CD4-positive, alpha-beta T cell (primary cell): ENCODE results near the gene CABYR. TPM values are rescaled to one million over a fixed set of nuclear protein-coding genes. Genes with fewer than 3 reads are reported as not detected.

ENCODE experiments used
- ATAC-seq: fragments of 200-7000 bp; cut with Tn5 transposase; one replicate; pipeline ENCODE4 v1.10.0; 2022; ENCODE audit warnings: mild to moderate bottlenecking; ENCODE audit not compliant: poor library complexity
- CTCF ChIA-PET: fragments of 350-600 bp; sonication (Branson Sonifier 250); formaldehyde crosslinking; loops from one replicate; lab custom pipeline; 2021; ENCODE audit warnings: antibody characterized with exemption, inconsistent platforms; lab: Charles Lee
- POLR2A ChIA-PET: fragments of 350-600 bp; sonication (Branson Sonifier 250); formaldehyde crosslinking; loops from one replicate; lab custom pipeline; 2021; ENCODE audit warnings: antibody characterized with exemption, inconsistent platforms; lab: Charles Lee
- DNase-seq, 14 experiments: peaks; one replicate each; pipeline ENCODE4 v3.0.0-alpha.2; 2013 to 2020; ENCODE audit warnings: mixed read lengths in 2 of 14
- H3K27ac ChIP-seq, 2 donors: one replicate each; pipeline versions ENCODE4 v1.5.1 to v1.7.0; 2013; ENCODE audit warnings: low read length in 2 of 2, low read depth in 1 of 2, mild to moderate bottlenecking in 1 of 2
- H3K27me3 ChIP-seq, 2 experiments: 1 replicate in 1 of 2; 2 replicates in 1 of 2; pipeline versions ENCODE4 v1.6.1 to v1.7.0; 2013; ENCODE audit warnings: low read length in 2 of 2, control low read depth in 1 of 2, mild to moderate bottlenecking in 1 of 2, moderate library complexity in 1 of 2; ENCODE audit not compliant: insufficient read depth in 2 of 2, control insufficient read depth in 1 of 2
- H3K36me3 ChIP-seq: one replicate; pipeline ENCODE4 v1.6.1; 2013; ENCODE audit warnings: low read length, control low read depth; ENCODE audit not compliant: insufficient read depth
- H3K4me1 ChIP-seq: one replicate; pipeline ENCODE4 v1.6.1; 2013; ENCODE audit warnings: low read length, control low read depth; ENCODE audit not compliant: insufficient read depth
- H3K4me3 ChIP-seq: one replicate; pipeline ENCODE4 v1.5.1; 2013; ENCODE audit warnings: mild to moderate bottlenecking, low read length, moderate library complexity
- H3K9me3 ChIP-seq, 2 experiments: 1 replicate in 1 of 2; 2 replicates in 1 of 2; pipeline versions ENCODE4 v1.6.1 to v1.7.0; 2013; ENCODE audit warnings: low read length in 2 of 2, mild to moderate bottlenecking in 2 of 2, control low read depth in 1 of 2, moderate library complexity in 1 of 2; ENCODE audit not compliant: control insufficient read depth in 1 of 2, insufficient read depth in 1 of 2
- H3K27ac Mint-ChIP-seq: one replicate; pipeline ENCODE4 v1.8.0; 2020; ENCODE audit warnings: mixed read lengths
- H3K27me3 Mint-ChIP-seq: one replicate; pipeline ENCODE4 v1.8.0; 2021; ENCODE audit warnings: mixed read lengths
- H3K36me3 Mint-ChIP-seq: one replicate; pipeline ENCODE4 v1.8.0; 2021; ENCODE audit warnings: low read depth, mixed read lengths
- H3K4me1 Mint-ChIP-seq: one replicate; pipeline ENCODE4 v1.8.0; 2021; ENCODE audit warnings: low read depth, mixed read lengths
- H3K4me3 Mint-ChIP-seq: one replicate; pipeline ENCODE4 v1.8.0; 2020; ENCODE audit warnings: mild to moderate bottlenecking, mixed read lengths
- H3K9me3 Mint-ChIP-seq: one replicate; pipeline ENCODE4 v1.8.0; 2020; ENCODE audit warnings: mixed read lengths
- CTCF ChIP-seq: fragments of 200-600 bp; IDR thresholded peaks from one replicate; pipeline ENCODE4 v1.8.0; 2022; ENCODE audit warnings: antibody characterized with exemption, mild to moderate bottlenecking
- intact Hi-C, 2 experiments: fragments of 100-400 bp; cut with DNase I in 1 of 2; cut with micrococcal nuclease in 1 of 2; formaldehyde crosslinking; loops; one replicate each; pipeline versions ENCODE4 v1.15.1 to v1.9.0; 2023 to 2025; cut with DNase I, micrococcal nuclease
- polyA plus RNA-seq, 2 donors: library from polyadenylated mRNA; unstranded; fragments of 120-200 nt; gene quantifications; one replicate each; pipeline ENCODE4 v1.2.1, GENCODE V29; 2013
- total RNA-seq, 174 experiments: library from RNA in 2 of 174; stranded (reverse) in 2 of 174; gene quantifications; one replicate each; pipeline ENCODE4 v1.2.3 and lab custom pipeline; 2021 to 2026

The CABYR gene
- total RNA-seq (under 1 TPM; 0.75 to 0.85 TPM), total RNA-seq (lab: John Stamatoyannopoulos, UW) (0.07 to 3.7 (median 0.74) reads per million in 172 experiments)
- 0.42 TPM for polyA plus RNA-seq (2013, experiment 1 of 2)
- 0.91 TPM for polyA plus RNA-seq (2013, experiment 2 of 2)

- H3K27ac ChIP-seq: peak within 1 kb of the TSS in 1 of 2 donors; percentile 14
- peaks cover 0 to 11% of the 10 kb centered on the region in 2 experiments for H3K27me3 ChIP-seq
- H3K36me3 Mint-ChIP-seq: peaks cover 13% of the 10 kb centered on the region
- peaks cover 9% of the 10 kb centered on the region for H3K36me3 ChIP-seq
- no peaks in the 10 kb centered on the region for H3K9me3 ChIP-seq
- H3K9me3 Mint-ChIP-seq: no peaks in the 10 kb centered on the region
- peaks cover 17% of the 10 kb centered on the region for H3K4me1 ChIP-seq
- peaks cover 23% of the 10 kb centered on the region for H3K4me1 Mint-ChIP-seq
- H3K27me3 Mint-ChIP-seq: peaks cover 22% of the 10 kb centered on the region
- ChIA-PET CTCF (interaction anchor here (1.0 to 1.3 kb wide), 2 partner anchors 9 to 640 kb away, joined by 3 to 4 read pairs; no protein-coding TSS in a partner anchor), POLR2A (interaction anchor here (0.6 to 1.2 kb wide), 10 partner anchors 8 to 553 kb away, joined by 3 read pairs; no protein-coding TSS in a partner anchor)
- peak within 1 kb of the TSS; percentile 65 for H3K4me3 ChIP-seq
- DNase-seq (peak; percentile 58 to 91 (median 72)), ATAC-seq (peak; percentile 98)
- H3K4me3 Mint-ChIP-seq: peak within 1 kb of the TSS; percentile 95
- no peak for TF ChIP-seq CTCF
- intact Hi-C loops: no loop called here
- H3K27ac Mint-ChIP-seq: peak within 1 kb of the TSS; percentile 85
These were observed at the start of gene CABYR for GRCh38 chr18:24138789-24139616. CABYR (plus strand) TSS chr18:24139062; CDS start chr18:24143115, 4,053 bp downstream.

- Histone ChIP-seq H3K4me3 (no peak overlapping the region), H3K27me3 (no peaks in the 10 kb centered on the region), H3K9me3 (no peaks in the 10 kb centered on the region), H3K27ac (no peak overlapping the region), H3K36me3 (peaks cover 76% of the 10 kb centered on the region), H3K4me1 (peaks cover 11% of the 10 kb centered on the region)
- no peak for TF ChIP-seq CTCF
- Mint-ChIP-seq H3K4me1 (peaks cover 42% of the 10 kb centered on the region), H3K27me3 (no peaks in the 10 kb centered on the region), H3K9me3 (no peaks in the 10 kb centered on the region), H3K27ac (peak overlapping the region; percentile 49), H3K36me3 (peaks cover 90% of the 10 kb centered on the region), H3K4me3 (no peak overlapping the region)
- intact Hi-C loops: no loop called here
- ChIA-PET POLR2A (no interaction called here), CTCF (interaction anchor here (1.2 kb wide), 1 partner anchor 467 kb away, joined by 3 read pairs; no protein-coding TSS in a partner anchor)
- DNase-seq (no peak), ATAC-seq (no peak)
These were observed 49.8 kb upstream of the CABYR start for GRCh38 chr18:24089076-24089475.

GRCh38 chr18:24089515-24090337, 49.1 kb upstream of the CABYR start:
- ATAC-seq: no peak
- no peak for TF ChIP-seq CTCF
- peaks cover 12% of the 10 kb centered on the region for H3K4me1 ChIP-seq
- Mint-ChIP-seq H3K4me3 (no peak overlapping the region), H3K4me1 (peaks cover 49% of the 10 kb centered on the region), H3K27ac (peak overlapping the region; percentile 49), H3K27me3 (no peaks in the 10 kb centered on the region), H3K9me3 (no peaks in the 10 kb centered on the region), H3K36me3 (peaks cover 92% of the 10 kb centered on the region)
- no peak overlapping the region for H3K27ac ChIP-seq
- no peak overlapping the region for H3K4me3 ChIP-seq
- H3K36me3 ChIP-seq: peaks cover 72% of the 10 kb centered on the region
- DNase-seq: no peak
- ChIA-PET CTCF (interaction anchor here (0.7 to 1.2 kb wide), 2 partner anchors 9 to 468 kb away, joined by 3 read pairs; no protein-coding TSS in a partner anchor), POLR2A (interaction anchor here (1.0 kb wide), 1 partner anchor 9 kb away, joined by 3 read pairs; no protein-coding TSS in a partner anchor)
- intact Hi-C loops: no loop called here
- H3K9me3 ChIP-seq: no peaks in the 10 kb centered on the region
- H3K27me3 ChIP-seq: no peaks in the 10 kb centered on the region
